HepG2 (cell line): ENCODE data around the gene PXMP2. TPM values are rescaled to one million over a fixed set of nuclear protein-coding genes. Genes with fewer than 3 reads are reported as not detected.

Source experiments
- ATAC-seq: fragments of 200-7000 bp; cut with Tn5 transposase; 3 replicates; pipeline ENCODE4 v1.9.1; 2020; ENCODE audit warnings: mild to moderate bottlenecking, moderate library complexity
- BruUV-seq: library from RNA; stranded (reverse); fragments of 400-500 nt; replicated peaks from 2 replicates; lab custom pipeline; 2021; lab: Mats Ljungman, UMichigan
- CTCF ChIA-PET: fragments of 300-600 bp; formaldehyde crosslinking; extraction: SDS; loops from one replicate; lab custom pipeline; 2021; ENCODE audit warnings: low total read pairs, inconsistent platforms, low intra/inter-chr PET ratio; lab: Yijun Ruan, JAX
- POLR2A ChIA-PET: fragments of 350-600 bp; sonication (Branson Sonifier 250); formaldehyde crosslinking; loops from one replicate; lab custom pipeline; 2020; ENCODE audit warnings: antibody characterized with exemption, inconsistent platforms; lab: Yijun Ruan, JAX
- DNase-seq: peaks from one replicate; pipeline ENCODE4 v3.0.0-alpha.2; 2015; ENCODE audit warnings: low spot score
- FAIRE-seq: peaks from 3 replicates; lab custom pipeline; 2011; peaks lifted over from hg19 to GRCh38; lab: Jason Lieb, UNC
- H2AFZ ChIP-seq: one replicate; pipeline ENCODE4 v1.6.1; 2011; ENCODE audit warnings: low read length, inconsistent platforms
- H3K27ac ChIP-seq: fragments of 300-600 bp; 3 replicates; pipeline ENCODE4 v1.8.0; 2011; ENCODE audit warnings: mixed run types, mild to moderate bottlenecking, mixed read lengths, low read length, inconsistent platforms; ENCODE audit not compliant: insufficient read depth; ENCODE audit errors: extremely low read length
- H3K27me3 ChIP-seq, 2 experiments: fragments of 200-600 bp in 1 of 2; 2 replicates in 1 of 2; 3 replicates in 1 of 2; pipeline versions ENCODE4 v1.6.0 to v1.8.0; 2011; ENCODE audit warnings: low read length in 2 of 2, mild to moderate bottlenecking in 2 of 2, moderate library complexity in 2 of 2, inconsistent platforms in 1 of 2; ENCODE audit not compliant: insufficient read depth in 2 of 2, control insufficient read depth in 1 of 2
- H3K36me3 ChIP-seq, 2 experiments: fragments of 200-600 bp in 1 of 2; replicated peaks in 1 of 2; 2 replicates in 1 of 2; 3 replicates in 1 of 2; pipeline versions ENCODE4 v1.5.1 to v1.8.0; 2011; ENCODE audit warnings: low read length in 2 of 2, inconsistent platforms in 1 of 2; ENCODE audit not compliant: insufficient read depth in 2 of 2, control insufficient read depth in 1 of 2
- H3K4me1 ChIP-seq: 2 replicates; pipeline ENCODE4 v1.5.1; 2012; ENCODE audit warnings: low read length, inconsistent platforms; ENCODE audit not compliant: insufficient read depth
- H3K4me2 ChIP-seq: 2 replicates; pipeline ENCODE4 v1.6.0; 2011; ENCODE audit warnings: low read depth, low read length, inconsistent platforms
- H3K4me3 ChIP-seq, 3 experiments: fragments of 200-600 bp in 1 of 3; sonication (generic), shearing (Covaris generic) in 1 of 3; replicated peaks in 1 of 3; 2 replicates each; pipeline ENCODE4 v1.5.1; 2011 to 2016; ENCODE audit warnings: low read length in 3 of 3, inconsistent platforms in 2 of 3, low read depth in 2 of 3, mild to moderate bottlenecking in 2 of 3, control low read depth in 1 of 3, mixed read lengths in 1 of 3; ENCODE audit not compliant: insufficient read depth in 1 of 3
- H3K79me2 ChIP-seq: one replicate; pipeline ENCODE4 v1.6.1; 2011; ENCODE audit warnings: low read length, inconsistent platforms; ENCODE audit not compliant: insufficient read depth
- H3K9ac ChIP-seq: 2 replicates; pipeline ENCODE4 v1.6.0; 2011; ENCODE audit warnings: mild to moderate bottlenecking, low read depth, low read length, inconsistent platforms; ENCODE audit not compliant: insufficient read depth
- H3K9me3 ChIP-seq: 2 replicates; pipeline ENCODE4 v1.5.1; 2012; ENCODE audit warnings: mild to moderate bottlenecking, low read length
- H4K20me1 ChIP-seq: 2 replicates; pipeline ENCODE4 v1.6.0; 2011; ENCODE audit warnings: inconsistent platforms, mild to moderate bottlenecking, low read length, moderate library complexity; ENCODE audit not compliant: insufficient read depth
- EP300 ChIP-seq, 3 experiments: sonication (generic) in 1 of 3; formaldehyde crosslinking in 1 of 3; IDR thresholded peaks; 2 replicates each; pipeline versions ENCODE4 v1.5.1 to v1.6.1; 2011 to 2020; ENCODE audit warnings: low read depth in 2 of 3, low read length in 2 of 3, borderline replicate concordance in 1 of 3, improper control_type of control experiment in 1 of 3, mild to moderate bottlenecking in 1 of 3, missing genetic modification reagents in 1 of 3, moderate library complexity in 1 of 3
- NBN ChIP-seq: fragments of 450-650 bp; conservative IDR thresholded peaks from 2 replicates; pipeline ENCODE4 v1.6.1; 2017
- PPARG ChIP-seq: conservative IDR thresholded peaks from 2 replicates; pipeline ENCODE4 v1.6.1; 2016; ENCODE audit warnings: missing biosample characterization, missing genetic modification reagents
- SMC3 ChIP-seq: IDR thresholded peaks from 2 replicates; pipeline ENCODE4 v1.6.1; 2011; ENCODE audit warnings: low read length, improper control_type of control experiment
- STAG1 ChIP-seq: sonication (generic); formaldehyde crosslinking; IDR thresholded peaks from 2 replicates; pipeline ENCODE4 v1.4.0; 2020; ENCODE audit warnings: missing genetic modification reagents
- TEAD3 ChIP-seq: optimal IDR thresholded peaks from 2 replicates; pipeline ENCODE3; 2016; ENCODE audit warnings: borderline replicate concordance
- ZNF281 ChIP-seq: sonication (generic); formaldehyde crosslinking; IDR thresholded peaks from 2 replicates; pipeline ENCODE4 v1.4.0; 2020; ENCODE audit warnings: missing genetic modification reagents, borderline replicate concordance
- WGBS: methylation state at CpG from one replicate; pipeline ENCODE4 v1.1.6; 2017; ENCODE audit warnings: low lambda C conversion rate; 5-methylcytosine and 5-hydroxymethylcytosine counted together
- in situ Hi-C: cut with HindIII; loops from 2 replicates; pipeline ENCODE4 v1.10.0; 2017; ENCODE audit warnings: low pct_unique_long_range_greater_than_20kb; ENCODE audit not compliant: extremely low pct_ligation_motif_present
- intact Hi-C: fragments of 100-400 bp; cut with micrococcal nuclease; formaldehyde crosslinking; loops from one replicate; pipeline ENCODE4 v1.10.0; 2022; ENCODE audit not compliant: unreplicated experiment
- polyA plus RNA-seq, 8 experiments: library from polyadenylated mRNA; depleted of rRNA in 3 of 8; stranded (reverse) in 7 of 8; unstranded in 1 of 8; fragments of >200 nt; fragmentation: Illumina TruSeq in 4 of 8; extraction: Trizol in 4 of 8; gene quantifications; 2 replicates each; pipeline versions ENCODE4 v1.2.1 to v1.2.3, GENCODE V29; 2011 to 2016; ENCODE audit warnings: low read depth in 4 of 8, missing spikeins in 1 of 8, mixed read lengths in 1 of 8; ENCODE audit not compliant: insufficient read depth in 1 of 8
- total RNA-seq, 5 experiments: library from RNA; depleted of rRNA; stranded (reverse); fragments of >200 nt; fragmentation: Illumina TruSeq; extraction: Trizol; gene quantifications; 2 replicates each; pipeline ENCODE4 v1.2.3, GENCODE V29; 2016; ENCODE audit warnings: low read depth in 1 of 5

PXMP2 gene
- total and polyA plus RNA-seq, 2 of the 13 experiments (the other 11 are each of a cell fraction or from before 2014, with no cell fraction given) = 25.5 to 42.9 TPM

GRCh38 chr12:132638541-132639408 lies 48.6 kb upstream of the PXMP2 start (continued):
- TF ChIP-seq ZNF281 (CRISPR knock-in tag) (no peak), PPARG (CRISPR knock-in tag) (no peak), TEAD3 (CRISPR knock-in tag) (peak; percentile 24), SMC3 (peak; percentile 46; the same call in 1 of the 2 replicates), STAG1 (CRISPR knock-in tag) (peak; percentile 46)

GRCh38 chr12:132639956-132640520 lies 47.3 kb upstream of the PXMP2 start:
- Histone ChIP-seq H2AFZ (no peak overlapping the region), H4K20me1 (no peaks in the 10 kb centered on the region; the same call in 1 of the 2 replicates), H3K9ac (no peak overlapping the region), H3K9me3 (no peaks in the 10 kb centered on the region), H3K27ac (no peak overlapping the region), H3K4me3 (no peak overlapping the region), H3K36me3 (peaks cover 38 to 74% of the 10 kb centered on the region in 2 experiments; a peak in 4 of 5 replicates), H3K4me1 (no peaks in the 10 kb centered on the region), H3K79me2 (no peaks in the 10 kb centered on the region), H3K27me3 (no peaks in the 10 kb centered on the region), H3K4me2 (no peak overlapping the region)
- intact Hi-C loops = no loop called here
- FAIRE-seq = no peak
- no peak for ATAC-seq
- no peak for DNase-seq
- POLR2A ChIA-PET = no interaction called here
- no TSS peak for BruUV-seq
- WGBS = 96% methylated on average over 7 of the region's 12 CpGs
- in situ Hi-C loops = no loop called here
- CTCF ChIA-PET = no interaction called here
- TF ChIP-seq EP300 (IDR thresholded peaks at IDR 0.05; ENCODE audit: low read depth in 2 of 2, low read length in 2 of 2) (no peak), EP300 (CRISPR knock-in tag; IDR thresholded peaks at IDR 0.05; ENCODE audit: borderline replicate concordance) (no peak), NBN (no peak)
